Measurements from ENCODE around the gene IFT20. TPM values are rescaled to one million over a fixed set of nuclear protein-coding genes. Genes with fewer than 3 reads are reported as not detected.
A peak's percentile ranks its signal among the peaks of the same experiment; 100 is the strongest.

The IFT20 gene
- total and polyA plus RNA-seq, 2 of the 13 experiments (the other 11 are each of a cell fraction or from before 2014, with no cell fraction given), result 28.0 to 37.8 TPM

- TF ChIP-seq MAF1 (CRISPR knock-in tag; IDR thresholded peaks at IDR 0.05; ENCODE audit: borderline replicate concordance) (peak; percentile 94), RFX3 (CRISPR knock-in tag; IDR thresholded peaks at IDR 0.05) (no peak), ATF5 (CRISPR knock-in tag; IDR thresholded peaks at IDR 0.05; ENCODE audit: low read depth) (no peak; the same call in 1 of the 2 replicates), HNRNPL (IDR thresholded peaks at IDR 0.05; ENCODE audit: low read depth, low read length) (peak; percentile 54; the same call in 1 of the 2 replicates), FIP1L1 (IDR thresholded peaks at IDR 0.05; ENCODE audit: borderline replicate concordance, insufficient read depth, low read depth, low read length) (no peak), RBM22 (optimal IDR thresholded peaks at IDR 0.05; ENCODE audit: low read length) (no peak), ZFP36 (IDR thresholded peaks at IDR 0.05; ENCODE audit: borderline replicate concordance, low read depth, low read length, partially characterized antibody) (no peak), ZBTB39 (CRISPR knock-in tag; IDR thresholded peaks at IDR 0.05) (no peak), MAFG (CRISPR knock-in tag; IDR thresholded peaks at IDR 0.05) (no peak), SYNCRIP (IDR thresholded peaks at IDR 0.05; ENCODE audit: insufficient read depth, low read depth, low read length) (no peak), ZNF18 (CRISPR knock-in tag; IDR thresholded peaks at IDR 0.05; ENCODE audit: insufficient replicate concordance) (peak; percentile 81), TCF7L2 (IDR thresholded peaks at IDR 0.05; ENCODE audit: low read depth, low read length) (no peak), STAG1 (CRISPR knock-in tag; IDR thresholded peaks at IDR 0.05) (0 out of 2 replicates have a peak, but pooled peaks have one; percentile 7), ZZZ3 (CRISPR knock-in tag; IDR thresholded peaks at IDR 0.05; ENCODE audit: borderline replicate concordance) (peak; percentile 67; the same call in 1 of the 2 replicates), FOXP4 (CRISPR knock-in tag; IDR thresholded peaks at IDR 0.05) (peak; percentile 64), ZMAT5 (CRISPR knock-in tag; IDR thresholded peaks at IDR 0.05; ENCODE audit: borderline replicate concordance, low read depth) (0 out of 2 replicates have a peak, but pooled peaks have one; percentile 6), SP2 (CRISPR knock-in tag; IDR thresholded peaks at IDR 0.05) (peak; percentile 87), ZBTB7B (CRISPR knock-in tag; IDR thresholded peaks at IDR 0.05) (no peak; the same call in 1 of the 2 replicates)
Observed at GRCh38 chr17:28318759-28319597, 16.3 kb downstream of the IFT20 start, which contains the start of gene TMEM97 (continued).

All from HepG2 (cell line).